Rectal smooth muscle tissue (tissue), 1 donor: ENCODE results near the gene GPATCH8.
"Not testable (repeated sequence)": the region's sequence is repeated elsewhere in the genome, so short reads cannot be mapped to it uniquely, and the experiment has no call there.

ENCODE experiments used
- H3K27ac ChIP-seq: one replicate; pipeline ENCODE4 v1.7.0; 2013; ENCODE audit warnings: low read depth, low read length, inconsistent platforms
- H3K27me3 ChIP-seq: one replicate; pipeline ENCODE4 v1.7.0; 2013; ENCODE audit warnings: low read length; ENCODE audit not compliant: control insufficient read depth, insufficient read depth
- H3K36me3 ChIP-seq: one replicate; pipeline ENCODE4 v1.7.0; 2013; ENCODE audit warnings: low read length; ENCODE audit not compliant: control insufficient read depth, insufficient read depth
- H3K4me1 ChIP-seq: one replicate; pipeline ENCODE4 v1.7.0; 2013; ENCODE audit warnings: low read length; ENCODE audit not compliant: control insufficient read depth, insufficient read depth
- H3K4me3 ChIP-seq: one replicate; pipeline ENCODE4 v1.7.0; 2013; ENCODE audit warnings: low read length
- H3K9ac ChIP-seq: one replicate; pipeline ENCODE4 v1.7.0; 2013; ENCODE audit warnings: low read length

The GPATCH8 gene

GRCh38 chr17:44397479-44398440, 105.4 kb downstream of the GPATCH8 start:
- H3K4me3 ChIP-seq = no peak overlapping the region
- H3K27ac ChIP-seq = no peak overlapping the region
- H3K27me3 ChIP-seq = no peaks in the 10 kb centered on the region
- H3K9ac ChIP-seq = no peak overlapping the region
- H3K4me1 ChIP-seq = no peaks in the 10 kb centered on the region
- peaks cover 28% of the 10 kb centered on the region for H3K36me3 ChIP-seq

GRCh38 chr17:44396946-44397345, 106.3 kb downstream of the GPATCH8 start:
- no peak overlapping the region for H3K27ac ChIP-seq
- peaks cover 28% of the 10 kb centered on the region for H3K36me3 ChIP-seq
- H3K4me3 ChIP-seq = no peak overlapping the region
- no peak overlapping the region for H3K9ac ChIP-seq
- H3K4me1 ChIP-seq = no peaks in the 10 kb centered on the region
- H3K27me3 ChIP-seq = no peaks in the 10 kb centered on the region

- Histone ChIP-seq H3K27ac (no peak overlapping the region), H3K9ac (no peak overlapping the region), H3K27me3 (no peaks in the 10 kb centered on the region), H3K4me3 (no peak overlapping the region), H3K4me1 (no peaks in the 10 kb centered on the region), H3K36me3 (peaks cover 16% of the 10 kb centered on the region)
These were observed 108.4 kb downstream of the GPATCH8 start for GRCh38 chr17:44394833-44395232.

- H3K4me3 ChIP-seq, H3K4me1 ChIP-seq, H3K27me3 ChIP-seq, H3K27ac ChIP-seq, H3K9ac ChIP-seq, H3K36me3 ChIP-seq: not testable (repeated sequence)
These were observed 109.1 kb downstream of the GPATCH8 start for GRCh38 chr17:44394112-44394511.

DNA sequence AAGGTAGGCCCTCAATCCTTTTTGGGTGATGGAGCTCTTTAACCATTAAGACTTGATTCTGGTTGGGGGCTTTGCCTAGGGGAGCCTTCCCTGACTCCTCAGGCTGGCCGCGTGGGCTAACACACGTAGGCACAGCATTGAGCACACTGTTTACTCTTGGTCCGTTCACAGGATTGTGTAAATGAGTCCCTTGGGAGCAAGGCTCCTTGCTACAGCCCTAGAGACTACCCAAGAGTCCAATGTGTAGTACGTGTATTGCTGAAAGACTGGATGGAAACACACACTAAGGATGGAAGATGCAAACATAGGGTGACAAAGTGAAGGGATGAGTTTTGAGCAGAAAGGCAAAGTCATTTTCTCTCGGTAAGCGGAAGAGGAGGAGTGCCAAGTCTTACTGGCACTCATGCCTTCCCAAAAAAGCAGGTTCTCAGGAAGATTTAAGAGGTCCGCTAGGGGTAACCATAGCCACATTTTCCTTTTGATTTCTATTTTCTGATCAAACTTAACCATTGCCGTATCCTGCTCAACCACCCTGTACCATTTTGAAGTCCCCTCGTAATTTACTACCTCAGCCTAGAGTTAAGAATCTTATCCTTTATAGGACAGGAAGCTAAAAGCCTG, 112.8 kb downstream of the GPATCH8 start:
- Histone ChIP-seq H3K4me3 (no peak overlapping the region), H3K27me3 (peaks cover 2% of the 10 kb centered on the region), H3K27ac (no peak overlapping the region)

GRCh38 chr17:44389723-44390202, 113.4 kb downstream of the GPATCH8 start:
- no peak overlapping the region for H3K27ac ChIP-seq
- H3K4me3 ChIP-seq = no peak overlapping the region
- no peak overlapping the region for H3K9ac ChIP-seq
- no peaks in the 10 kb centered on the region for H3K36me3 ChIP-seq
- H3K4me1 ChIP-seq = no peaks in the 10 kb centered on the region
- peaks cover 3% of the 10 kb centered on the region for H3K27me3 ChIP-seq

More for the DNA sequence above, 112.8 kb downstream of the GPATCH8 start:
- H3K36me3 ChIP-seq = no peaks in the 10 kb centered on the region
- no peaks in the 10 kb centered on the region for H3K4me1 ChIP-seq
- no peak overlapping the region for H3K9ac ChIP-seq

DNA sequence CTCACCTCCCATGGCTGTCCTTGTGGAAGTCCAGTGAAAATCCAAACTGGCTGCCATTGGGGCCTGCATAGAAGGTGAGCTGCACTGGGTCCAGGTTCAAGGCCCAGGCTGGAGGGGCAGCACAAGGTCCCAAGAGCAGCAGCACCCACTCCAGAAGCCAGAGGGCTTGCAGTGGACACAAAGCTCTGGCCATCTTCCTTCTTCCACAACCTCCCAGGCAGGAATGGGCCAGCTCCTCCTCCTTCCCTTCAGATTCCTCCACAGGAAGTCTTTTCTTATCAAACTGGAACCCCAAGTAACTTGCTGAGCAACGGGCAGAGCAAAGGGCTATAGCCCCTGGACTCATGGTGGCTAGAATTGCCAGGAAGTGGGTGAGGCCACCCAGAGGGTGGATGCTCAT, 113.9 kb downstream of the GPATCH8 start, which contains the start of gene ITGA2B:
Gene ITGA2B (minus strand): TSS at position 369 of the 400 bp plus-strand sequence. CDS start 176 bp downstream, at position 193.
- H3K27ac ChIP-seq = no peak within 1 kb of the TSS
- no peak within 1 kb of the TSS for H3K4me3 ChIP-seq
- no peaks in the 10 kb centered on the region for H3K36me3 ChIP-seq
- H3K27me3 ChIP-seq = peaks cover 5% of the 10 kb centered on the region
- H3K9ac ChIP-seq = no peak within 1 kb of the TSS
- no peaks in the 10 kb centered on the region for H3K4me1 ChIP-seq

GRCh38 chr17:44387804-44388203, 115.4 kb downstream of the GPATCH8 start:
- peaks cover 5% of the 10 kb centered on the region for H3K27me3 ChIP-seq
- no peak overlapping the region for H3K27ac ChIP-seq
- no peak overlapping the region for H3K4me3 ChIP-seq
- no peaks in the 10 kb centered on the region for H3K4me1 ChIP-seq
- H3K9ac ChIP-seq = no peak overlapping the region
- H3K36me3 ChIP-seq = no peaks in the 10 kb centered on the region

GRCh38 chr17:44386182-44386525, 117.1 kb downstream of the GPATCH8 start:
- H3K27me3 ChIP-seq = peaks cover 5% of the 10 kb centered on the region
- no peak overlapping the region for H3K9ac ChIP-seq
- H3K36me3 ChIP-seq = no peaks in the 10 kb centered on the region
- no peak overlapping the region for H3K4me3 ChIP-seq
- H3K27ac ChIP-seq = no peak overlapping the region
- no peaks in the 10 kb centered on the region for H3K4me1 ChIP-seq

DNA sequence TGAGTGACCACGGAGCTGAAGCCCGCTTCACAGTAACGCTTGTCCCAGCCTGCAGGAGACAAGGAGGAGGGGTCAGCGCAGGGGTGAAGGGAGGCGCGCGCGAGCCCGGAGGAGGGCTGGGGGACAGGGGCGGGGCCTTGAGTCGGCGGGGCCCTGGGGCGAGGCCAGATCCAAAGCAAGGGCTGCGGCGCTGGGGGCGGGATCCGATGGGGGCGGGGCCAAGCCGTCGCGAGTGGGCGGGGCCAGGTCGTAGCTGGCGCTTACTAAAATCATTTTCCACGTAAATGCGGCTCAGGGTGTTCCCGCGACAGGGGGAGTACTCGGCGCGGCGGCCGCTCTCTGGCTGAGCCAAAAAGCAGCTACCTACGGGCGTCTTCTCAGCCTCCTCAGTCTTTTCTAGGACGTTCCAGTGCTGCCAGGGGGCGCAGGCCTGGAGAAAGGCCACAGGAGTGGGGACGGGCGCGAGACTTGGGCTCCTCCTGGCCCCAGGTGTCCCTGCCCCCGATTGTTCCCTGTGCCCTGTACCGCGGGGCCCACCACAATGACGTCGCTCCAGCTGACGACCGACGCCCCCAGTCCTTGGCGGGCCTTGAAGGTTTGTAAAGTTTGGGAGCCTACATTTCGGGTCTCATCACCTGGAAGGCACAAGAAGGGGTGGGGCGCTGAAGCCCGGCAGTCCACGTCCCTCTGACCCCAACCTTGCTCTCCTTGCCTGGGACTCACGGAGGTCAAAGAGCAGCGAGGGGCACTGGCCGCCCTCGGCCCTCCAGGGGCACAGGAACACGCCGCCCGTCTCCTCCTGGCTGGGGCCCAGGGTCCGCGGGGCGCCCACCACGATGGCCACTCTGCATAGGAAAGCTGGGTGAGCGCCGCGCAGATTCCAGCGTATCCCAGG, 117.7 kb downstream of the GPATCH8 start:
- Histone ChIP-seq H3K4me1 (no peaks in the 10 kb centered on the region), H3K27ac (no peak overlapping the region), H3K27me3 (peaks cover 5% of the 10 kb centered on the region), H3K36me3 (no peaks in the 10 kb centered on the region), H3K4me3 (peak overlapping the region; percentile 67), H3K9ac (no peak overlapping the region)

- Histone ChIP-seq H3K36me3 (no peaks in the 10 kb centered on the region), H3K9ac (no peak overlapping the region), H3K4me3 (peak overlapping the region; percentile 67), H3K27me3 (peaks cover 5% of the 10 kb centered on the region), H3K27ac (no peak overlapping the region), H3K4me1 (no peaks in the 10 kb centered on the region)
These were observed 118.4 kb downstream of the GPATCH8 start for GRCh38 chr17:44384823-44385286.
